GM12864 (cell line): ENCODE data around the gene ZNF341.

Experiments
- DNase-seq: peaks from one replicate; pipeline ENCODE4 v3.0.0-alpha.2; 2011; ENCODE audit warnings: low read depth
- H3K4me3 ChIP-seq: 2 replicates; pipeline ENCODE4 v1.5.1; 2011; ENCODE audit warnings: mild to moderate bottlenecking, low read depth, low read length, control low read depth
- CTCF ChIP-seq: IDR thresholded peaks from 2 replicates; pipeline ENCODE4 v1.5.1; 2011; ENCODE audit warnings: low read depth, mild to moderate bottlenecking, moderate library complexity, low read length, control low read depth, inconsistent platforms; ENCODE audit errors: missing control alignments

The ZNF341 gene

GRCh38 chr20:33769043-33769442 is 37.2 kb downstream of the ZNF341 start:
- H3K4me3 ChIP-seq = no peak overlapping the region
- DNase-seq = no peak
- TF ChIP-seq CTCF = no peak

DNA sequence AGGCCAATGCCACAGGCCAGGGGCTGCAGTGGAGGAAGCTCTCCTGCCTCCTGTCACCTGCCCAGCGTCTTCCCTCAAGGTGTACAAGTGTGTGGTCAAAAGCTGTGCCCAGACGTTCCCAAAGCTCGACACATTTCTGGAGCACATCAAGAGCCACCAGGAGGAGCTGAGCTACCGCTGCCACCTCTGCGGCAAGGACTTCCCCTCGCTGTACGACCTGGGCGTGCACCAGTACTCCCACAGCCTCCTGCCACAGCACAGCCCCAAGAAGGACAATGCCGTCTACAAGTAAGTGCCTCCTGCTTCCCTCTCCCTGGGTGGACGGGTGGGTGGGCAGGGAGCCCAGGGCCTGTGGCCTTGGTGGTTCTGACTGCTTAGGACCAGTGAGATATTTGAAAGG is 38.2 kb downstream of the ZNF341 start:
- no peak overlapping the region for H3K4me3 ChIP-seq
- no peak for TF ChIP-seq CTCF
- DNase-seq = no peak

DNA sequence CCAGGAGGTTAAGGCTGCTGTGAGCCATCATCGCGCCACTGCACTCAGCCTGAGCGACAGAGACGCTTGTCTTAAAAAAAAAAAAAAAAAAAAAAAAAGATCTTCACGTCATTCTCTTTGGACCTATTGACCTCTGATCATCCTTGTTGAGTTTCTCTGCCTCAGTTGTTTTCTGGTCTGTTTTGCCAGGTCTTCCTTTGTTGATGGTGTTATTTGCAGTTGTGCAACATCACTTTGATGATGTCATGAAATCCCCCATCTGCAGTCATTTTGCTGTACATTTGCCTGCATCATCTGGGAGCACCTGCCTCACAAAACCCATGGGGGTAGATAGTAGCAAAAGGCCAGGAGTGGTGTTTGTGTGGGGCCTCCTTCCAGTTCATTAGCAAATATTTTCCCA is 40.1 kb downstream of the ZNF341 start:
- no peak overlapping the region for H3K4me3 ChIP-seq
- DNase-seq = no peak
- TF ChIP-seq CTCF = no peak

- TF ChIP-seq CTCF = no peak
- H3K4me3 ChIP-seq = no peak overlapping the region
- DNase-seq = no peak
Observed at GRCh38 chr20:33772439-33772838, 40.6 kb downstream of the ZNF341 start.

GRCh38 chr20:33773412-33774089 is 41.8 kb downstream of the ZNF341 start:
- no peak for TF ChIP-seq CTCF
- no peak overlapping the region for H3K4me3 ChIP-seq
- peak; percentile 74 for DNase-seq

- H3K4me3 ChIP-seq = no peak overlapping the region
- TF ChIP-seq CTCF = no peak
- no peak for DNase-seq
Observed at GRCh38 chr20:33777816-33778215, 46.0 kb downstream of the ZNF341 start.

DNA sequence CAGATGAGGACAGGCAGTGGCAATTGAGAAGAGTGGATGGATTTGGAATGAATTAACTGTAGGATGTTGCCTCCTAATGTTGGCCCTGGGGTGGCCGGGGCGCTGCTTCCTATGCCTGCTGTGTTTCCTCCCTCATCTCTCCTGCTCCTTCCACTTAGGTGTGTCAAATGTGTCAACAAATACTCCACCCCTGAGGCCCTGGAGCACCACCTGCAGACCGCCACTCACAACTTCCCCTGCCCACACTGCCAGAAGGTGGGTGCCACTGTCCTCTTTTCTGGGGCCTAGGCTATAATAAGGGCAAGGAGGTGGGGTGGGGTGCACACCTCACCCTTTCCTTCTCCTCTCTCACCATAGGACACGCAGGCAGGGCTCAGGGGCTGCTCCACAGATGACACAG is 49.3 kb downstream of the ZNF341 start:
- H3K4me3 ChIP-seq = no peak overlapping the region
- no peak for DNase-seq
- no peak for TF ChIP-seq CTCF
